SU-DHL-6 (cell line): Measurements from ENCODE around the gene FUT9.

Source experiments
- CTCF ChIP-seq: fragments of 200-600 bp; sonication (generic); IDR thresholded peaks from one replicate; pipeline ENCODE4 v1.5.1; 2017; ENCODE audit warnings: antibody characterized with exemption, mild to moderate bottlenecking, low read length, moderate library complexity; ENCODE audit not compliant: insufficient read depth, poor library complexity, severe bottlenecking
- EZH2phosphoT487 ChIP-seq: fragments of 200-600 bp; sonication (generic), shearing (Covaris generic); conservative IDR thresholded peaks from 2 replicates; pipeline ENCODE4 v1.6.1; 2018; ENCODE audit warnings: mild to moderate bottlenecking, antibody characterized with exemption, low read length, moderate library complexity, mixed read lengths

GRCh38 chr6:96237638-96238347 is 222.0 kb downstream of the FUT9 start:
- no peak for TF ChIP-seq CTCF
- no peak for TF ChIP-seq EZH2phosphoT487
